ENCODE measurements around the gene TMEM254.

- TF ChIP-seq POLR2A (IDR thresholded peaks at IDR 0.05): no peak
- no peak for TF ChIP-seq CTCF (IDR thresholded peaks at IDR 0.05)
- TF ChIP-seq POLR2AphosphoS5 (IDR thresholded peaks at IDR 0.05; ENCODE audit: insufficient read depth in 1 of 2, low read depth in 1 of 2): no peak
Observed at GRCh38 chr10:80070057-80070456, 8.4 kb upstream of the TMEM254 start.
